IMR-90 (cell line): Measurements from ENCODE around the gene TMEM54. TPM values are rescaled to one million over a fixed set of nuclear protein-coding genes. Genes with fewer than 3 reads are reported as not detected.

ENCODE experiments used
- ATAC-seq: fragments of 200-7000 bp; cut with Tn5 transposase; 2 replicates; pipeline ENCODE4 v1.9.1; 2020; ENCODE audit warnings: low read depth, mild to moderate bottlenecking, moderate library complexity
- BruUV-seq: library from RNA; stranded (reverse); fragments of 400-500 nt; replicated peaks from 2 replicates; lab custom pipeline; 2021; lab: Mats Ljungman, UMichigan
- CTCF ChIA-PET: fragments of 300-600 bp; formaldehyde crosslinking; extraction: SDS; loops from one replicate; lab custom pipeline; 2021; ENCODE audit warnings: antibody characterized with exemption; lab: Yijun Ruan, JAX
- POLR2A ChIA-PET: fragments of 300-600 bp; sonication (Branson Sonifier 250); formaldehyde crosslinking; loops from one replicate; lab custom pipeline; 2022; ENCODE audit warnings: antibody characterized with exemption; ENCODE audit not compliant: unreplicated experiment; lab: Charles Lee
- DNase-seq: peaks from one replicate; pipeline ENCODE4 v3.0.0; 2013
- H2AFZ ChIP-seq: replicated peaks from 2 replicates; pipeline ENCODE3; 2013; ENCODE audit warnings: low read length, mild to moderate bottlenecking; ENCODE audit not compliant: poor library complexity
- H2AK5ac ChIP-seq: 2 replicates; pipeline ENCODE4 v1.6.1; 2013; ENCODE audit warnings: low read depth, low read length, inconsistent platforms
- H2AK9ac ChIP-seq: replicated peaks from 2 replicates; pipeline ENCODE3; 2013; ENCODE audit warnings: mild to moderate bottlenecking, low read depth, low read length, moderate library complexity; ENCODE audit not compliant: poor library complexity
- H2BK120ac ChIP-seq: 2 replicates; pipeline ENCODE4 v1.6.1; 2013; ENCODE audit warnings: low read depth, low read length, inconsistent platforms
- H2BK15ac ChIP-seq: 3 replicates; pipeline ENCODE4 v1.6.1; 2013; ENCODE audit warnings: low read depth, low read length, inconsistent platforms
- H2BK20ac ChIP-seq: 2 replicates; pipeline ENCODE4 v1.6.1; 2013; ENCODE audit warnings: low read depth, mild to moderate bottlenecking, inconsistent platforms, low read length, moderate library complexity
- H2BK5ac ChIP-seq: 2 replicates; pipeline ENCODE4 v1.6.1; 2013; ENCODE audit warnings: mild to moderate bottlenecking, low read depth, low read length, inconsistent platforms; ENCODE audit not compliant: poor library complexity, severe bottlenecking
- H3K14ac ChIP-seq: replicated peaks from 2 replicates; pipeline ENCODE4 v1.6.1; 2013; ENCODE audit warnings: low read depth, low read length, inconsistent platforms
- H3K18ac ChIP-seq: 2 replicates; pipeline ENCODE4 v1.6.1; 2013; ENCODE audit warnings: low read depth, low read length, control low read depth
- H3K23ac ChIP-seq: 2 replicates; pipeline ENCODE4 v1.6.1; 2013; ENCODE audit warnings: low read depth, low read length, inconsistent platforms
- H3K27ac ChIP-seq: 2 replicates; pipeline ENCODE4 v1.5.1; 2013; ENCODE audit warnings: mild to moderate bottlenecking, control low read depth, low read length; ENCODE audit not compliant: insufficient read depth
- H3K27me3 ChIP-seq: 2 replicates; pipeline ENCODE4 v1.6.1; 2013; ENCODE audit warnings: low read length; ENCODE audit not compliant: control insufficient read depth, insufficient read depth
- H3K36me3 ChIP-seq: 2 replicates; pipeline ENCODE4 v1.6.1; 2013; ENCODE audit warnings: low read length, mixed read lengths; ENCODE audit not compliant: control insufficient read depth, insufficient read depth
- H3K4ac ChIP-seq: 2 replicates; pipeline ENCODE4 v1.6.1; 2013; ENCODE audit warnings: low read depth, low read length, inconsistent platforms
- H3K4me1 ChIP-seq: 2 replicates; pipeline ENCODE4 v1.6.1; 2013; ENCODE audit warnings: low read length, mixed read lengths; ENCODE audit not compliant: control insufficient read depth, insufficient read depth
- H3K4me2 ChIP-seq: 2 replicates; pipeline ENCODE4 v1.6.1; 2013; ENCODE audit warnings: low read depth, mild to moderate bottlenecking, control low read depth, low read length, moderate library complexity
- H3K4me3 ChIP-seq: 2 replicates; pipeline ENCODE4 v1.5.1; 2013; ENCODE audit warnings: low read depth, mild to moderate bottlenecking, control low read depth, low read length, moderate library complexity; ENCODE audit not compliant: insufficient read depth
- H3K56ac ChIP-seq: 2 replicates; pipeline ENCODE4 v1.6.1; 2013; ENCODE audit warnings: low read length, inconsistent platforms; ENCODE audit not compliant: insufficient read depth; ENCODE audit errors: extremely low read depth
- H3K79me1 ChIP-seq, 2 experiments: 2 replicates each; pipeline ENCODE4 v1.6.1; 2013; ENCODE audit warnings: low read length in 2 of 2, inconsistent platforms in 1 of 2, low read depth in 1 of 2
- H3K9ac ChIP-seq: 2 replicates; pipeline ENCODE4 v1.6.1; 2013; ENCODE audit warnings: low read depth, low read length, control low read depth
- H3K9me1 ChIP-seq: 2 replicates; pipeline ENCODE4 v1.6.1; 2013; ENCODE audit warnings: low read length, inconsistent platforms; ENCODE audit not compliant: insufficient read depth
- H3K9me3 ChIP-seq: 2 replicates; pipeline ENCODE4 v1.6.1; 2013; ENCODE audit warnings: low read length; ENCODE audit not compliant: control insufficient read depth, insufficient read depth
- H4K20me1 ChIP-seq: 2 replicates; pipeline ENCODE4 v1.6.1; 2013; ENCODE audit warnings: low read length, inconsistent platforms; ENCODE audit not compliant: insufficient read depth
- H4K5ac ChIP-seq: 2 replicates; pipeline ENCODE4 v1.6.1; 2013; ENCODE audit warnings: mild to moderate bottlenecking, low read depth, low read length, control low read depth
- H4K8ac ChIP-seq, 2 experiments: 2 replicates each; pipeline ENCODE4 v1.6.1; 2013; ENCODE audit warnings: low read depth in 2 of 2, low read length in 2 of 2, control low read depth in 1 of 2, inconsistent platforms in 1 of 2
- H4K91ac ChIP-seq: 2 replicates; pipeline ENCODE4 v1.6.1; 2013; ENCODE audit warnings: low read depth, low read length, inconsistent platforms; ENCODE audit not compliant: insufficient read depth
- CEBPB ChIP-seq: IDR thresholded peaks from 2 replicates; pipeline ENCODE4 v1.6.1; 2012; ENCODE audit warnings: low read depth, low read length, improper control_type of control experiment
- MAFK ChIP-seq: IDR thresholded peaks from 2 replicates; pipeline ENCODE4 v1.6.1; 2012; ENCODE audit warnings: low read depth, low read length, improper control_type of control experiment
- WGBS, 2 experiments: methylation state at CpG; one replicate each; pipeline versions ENCODE4 v1.1.5 to v1.1.7; 2013; ENCODE audit warnings: missing lambda C conversion rate in 2 of 2; ENCODE audit not compliant: insufficient read length in 1 of 2; ENCODE audit errors: extremely low coverage in 2 of 2; 5-methylcytosine and 5-hydroxymethylcytosine counted together
- dilution Hi-C: fragments of 300-500 bp; cut with HindIII; formaldehyde crosslinking; loops from one replicate; pipeline ENCODE4 v1.14.3; 2018; ENCODE audit warnings: low sequenced_read_pairs; ENCODE audit not compliant: unreplicated experiment
- in situ Hi-C: fragments of 300-500 bp; cut with MboI; formaldehyde crosslinking; loops from 3 replicates; pipeline ENCODE4 v1.14.3; 2019; ENCODE audit warnings: low sequenced_read_pairs, inconsistent platforms, mixed read lengths
- intact Hi-C: fragments of 100-400 bp; cut with micrococcal nuclease; formaldehyde crosslinking; loops from 2 replicates; pipeline ENCODE4 v1.10.0; 2022
- polyA plus RNA-seq, 3 experiments: library from polyadenylated mRNA; depleted of rRNA; stranded (reverse); fragments of >200 nt; gene quantifications; 2 replicates each; pipeline ENCODE4 v1.2.3, GENCODE V29; 2012; ENCODE audit warnings: low replicate concordance in 1 of 3
- total RNA-seq: library from RNA; depleted of rRNA; stranded (reverse); fragments of >200 nt; gene quantifications from 2 replicates; pipeline ENCODE4 v1.2.3, GENCODE V29; 2012

The TMEM54 gene
- total and polyA plus RNA-seq, 2 of the 4 experiments (the other 2 are of a cell fraction), result 25.5 to 75.2 TPM

DNA sequence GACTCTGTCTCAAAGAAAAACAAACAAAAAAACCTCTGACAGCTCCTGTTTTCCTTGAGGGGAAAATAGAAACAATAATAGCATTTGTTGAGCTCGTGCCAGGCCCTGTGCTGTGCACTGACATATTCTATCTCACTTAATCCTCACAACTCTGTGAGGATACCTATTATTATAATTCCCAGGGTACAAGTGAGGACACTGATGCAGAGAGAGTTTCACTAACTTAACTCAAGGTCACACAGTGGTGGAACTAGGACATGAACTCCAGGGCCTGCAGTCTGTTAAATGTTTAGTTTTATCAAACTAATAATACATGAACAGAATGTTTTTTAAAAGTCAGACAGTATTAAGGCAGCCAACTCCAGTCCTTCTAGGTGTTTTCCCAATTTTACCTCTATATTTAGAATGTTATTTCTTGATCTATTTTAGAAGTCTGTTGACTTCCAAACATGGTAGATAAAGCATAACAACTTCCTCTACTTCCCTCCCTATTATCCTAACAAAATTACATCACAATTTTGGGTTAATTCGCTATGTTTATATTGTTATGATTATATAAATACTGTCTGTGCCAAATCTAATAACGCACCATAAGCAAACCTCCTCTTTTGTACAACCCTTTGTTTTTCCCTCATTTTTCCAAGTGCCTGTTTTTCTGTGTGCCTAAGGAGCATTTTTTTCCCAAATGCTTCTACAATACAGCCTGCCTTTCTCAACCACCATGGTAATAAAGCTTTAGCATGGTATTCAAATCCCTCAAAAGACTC is 35.4 kb downstream of the TMEM54 start:
- H2BK120ac ChIP-seq, result no peak overlapping the region
- in situ Hi-C loops, result no loop called here
- H2BK5ac ChIP-seq, result no peak overlapping the region
- no peak overlapping the region for H3K18ac ChIP-seq
- no peaks in the 10 kb centered on the region for H3K9me3 ChIP-seq
- H3K9me1 ChIP-seq, result peaks cover 7% of the 10 kb centered on the region; the same call in 1 of the 2 replicates
- no CpG with 5 or more reads among the region's 3 CpGs for WGBS, 2 experiments
- H3K4ac ChIP-seq, result no peak overlapping the region
- H2AFZ ChIP-seq, result no peak overlapping the region
- dilution Hi-C loops, result no loop called here
- no peak overlapping the region for H4K91ac ChIP-seq
- no peaks in the 10 kb centered on the region; the same call in 1 of the 2 replicates for H4K20me1 ChIP-seq
- H3K14ac ChIP-seq, result no peak overlapping the region
- H3K56ac ChIP-seq, result no peak overlapping the region
- H3K4me2 ChIP-seq, result no peak overlapping the region
- intact Hi-C loops, result no loop called here
- BruUV-seq, result no TSS peak
- no peak overlapping the region for H3K4me3 ChIP-seq
- ChIA-PET POLR2A (no interaction called here), CTCF (interaction anchor here (0.8 kb wide), 1 partner anchor 11 kb away, joined by 3 read pairs; no protein-coding TSS in a partner anchor)
- peaks cover 18% of the 10 kb centered on the region; the same call in 1 of the 2 replicates for H3K36me3 ChIP-seq
- peaks cover 9% of the 10 kb centered on the region for H3K4me1 ChIP-seq
- H2BK20ac ChIP-seq, result no peak overlapping the region
- H3K79me1 ChIP-seq, result no peaks in the 10 kb centered on the region
- H2BK15ac ChIP-seq, result no peak overlapping the region
- TF ChIP-seq MAFK (no peak), CEBPB (no peak)
- no peak overlapping the region for H4K8ac ChIP-seq
- H3K9ac ChIP-seq, result no peak overlapping the region
- no peak overlapping the region for H4K5ac ChIP-seq
- peaks cover 4% of the 10 kb centered on the region for H3K27me3 ChIP-seq
- H3K23ac ChIP-seq, result no peak overlapping the region
- no peak overlapping the region for H3K27ac ChIP-seq
- no peak overlapping the region for H2AK5ac ChIP-seq
- DNase-seq (no peak), ATAC-seq (no peak)
- H2AK9ac ChIP-seq, result no peak overlapping the region
